Hepatocyte (in vitro differentiated cells): ENCODE data around the gene FOXO3.

Experiments used
- CTCF ChIP-seq: fragments of 200-600 bp; sonication (generic); IDR thresholded peaks from 2 replicates; pipeline ENCODE4 v1.5.1; 2016; ENCODE audit warnings: antibody characterized with exemption, mild to moderate bottlenecking; ENCODE audit not compliant: poor library complexity
- EZH2 ChIP-seq: fragments of 200-600 bp; sonication (generic); IDR thresholded peaks from 2 replicates; pipeline ENCODE4 v1.6.1; 2016; ENCODE audit warnings: antibody characterized with exemption, mild to moderate bottlenecking, borderline replicate concordance
- EZH2phosphoT487 ChIP-seq: fragments of 200-600 bp; sonication (generic); IDR thresholded peaks from one replicate; pipeline ENCODE4 v1.6.1; 2018; ENCODE audit warnings: antibody characterized with exemption, mild to moderate bottlenecking, low read depth, moderate library complexity; ENCODE audit not compliant: unreplicated experiment, severe bottlenecking

- TF ChIP-seq CTCF (peak; percentile 97), EZH2 (no peak), EZH2phosphoT487 (no peak)
Measured at GRCh38 chr6:108541843-108542759, 18.6 kb upstream of the FOXO3 start.
